Germinal center (tissue), 1 donor: ENCODE data around the gene LRRC7.

Source experiments
- DNase-seq: peaks from one replicate; pipeline ENCODE4 v3.0.0; 2012; ENCODE audit warnings: mixed read lengths, low spot score

The LRRC7 gene

GRCh38 chr1:69567652-69568420, at the start of gene LRRC7:
Gene LRRC7, plus strand, starts transcription at chr1:69567922. Its CDS starts 718 bp downstream, at chr1:69568640.
- peak; percentile 5 for DNase-seq

- DNase-seq = no peak
These were observed 48.7 kb upstream of the LRRC7 start for GRCh38 chr1:69519006-69519405.

GRCh38 chr1:69520326-69520725, 47.4 kb upstream of the LRRC7 start:
- DNase-seq = no peak

GRCh38 chr1:69523032-69523431, 44.7 kb upstream of the LRRC7 start:
- DNase-seq = no peak

GRCh38 chr1:69523461-69523860, 44.3 kb upstream of the LRRC7 start:
- DNase-seq = no peak

GRCh38 chr1:69524015-69524414, 43.7 kb upstream of the LRRC7 start:
- DNase-seq = no peak

- DNase-seq = no peak
These were observed 40.4 kb upstream of the LRRC7 start for GRCh38 chr1:69527273-69527672.

- no peak for DNase-seq
These were observed 39.3 kb upstream of the LRRC7 start for GRCh38 chr1:69528376-69528775.

- no peak for DNase-seq
These were observed 34.4 kb upstream of the LRRC7 start for GRCh38 chr1:69533343-69533742.

- DNase-seq = no peak
These were observed 32.9 kb upstream of the LRRC7 start for GRCh38 chr1:69534829-69535228.

- no peak for DNase-seq
These were observed 32.2 kb upstream of the LRRC7 start for GRCh38 chr1:69535490-69535889.

GRCh38 chr1:69540052-69540451, 27.7 kb upstream of the LRRC7 start:
- DNase-seq = no peak

- no peak for DNase-seq
These were observed 16.0 kb upstream of the LRRC7 start for GRCh38 chr1:69551476-69552324.

- no peak for DNase-seq
These were observed 14.0 kb upstream of the LRRC7 start for GRCh38 chr1:69553726-69554125.

- DNase-seq = peak; percentile 3
These were observed 876 bp downstream of the LRRC7 start for GRCh38 chr1:69568421-69569174.

- no peak for DNase-seq
These were observed 1.4 kb downstream of the LRRC7 start for GRCh38 chr1:69569175-69569541.

GRCh38 chr1:69569576-69570328, 2.0 kb downstream of the LRRC7 start:
- no peak for DNase-seq

GRCh38 chr1:69570356-69570755, 2.6 kb downstream of the LRRC7 start:
- no peak for DNase-seq

GRCh38 chr1:69572921-69573320, 5.2 kb downstream of the LRRC7 start:
- DNase-seq = no peak

- no peak for DNase-seq
These were observed 6.2 kb downstream of the LRRC7 start for GRCh38 chr1:69573911-69574310.

GRCh38 chr1:69585666-69586065, 17.9 kb downstream of the LRRC7 start:
- no peak for DNase-seq

- DNase-seq = no peak
These were observed 19.7 kb downstream of the LRRC7 start for GRCh38 chr1:69587391-69587790.
